ENCODE measurements around the gene C14orf39.

GRCh38 chr14:60490270-60490669 is 4.4 kb upstream of the C14orf39 start:
- TF ChIP-seq POLR2AphosphoS5 (IDR thresholded peaks at IDR 0.05; ENCODE audit: low read depth): no peak
- TF ChIP-seq EZH2 (IDR thresholded peaks at IDR 0.05; ENCODE audit: low read depth, unreplicated experiment): no peak
- TF ChIP-seq CTCF (conservative IDR thresholded peaks at IDR 0.05; ENCODE audit: low read depth in 2 of 2): no peak
- no peak for TF ChIP-seq NANOG (IDR thresholded peaks at IDR 0.05; ENCODE audit: borderline replicate concordance)
- TF ChIP-seq REST (IDR thresholded peaks at IDR 0.05; ENCODE audit: unreplicated experiment): no peak
- no peak for TF ChIP-seq EZH2phosphoT487 (IDR thresholded peaks at IDR 0.05; ENCODE audit: unreplicated experiment)
- no peak for TF ChIP-seq CREB1 (CRISPR knock-in tag; IDR thresholded peaks at IDR 0.05; ENCODE audit: low read depth)
- TF ChIP-seq STAT1 (IDR thresholded peaks at IDR 0.05; ENCODE audit: unreplicated experiment): no peak
- no peak for TF ChIP-seq ZNF331 (CRISPR knock-in tag; IDR thresholded peaks at IDR 0.05; ENCODE audit: low read depth)
- TF ChIP-seq JUNB (IDR thresholded peaks at IDR 0.05; ENCODE audit: unreplicated experiment): no peak
- TF ChIP-seq ETS1 (IDR thresholded peaks at IDR 0.05): no peak
- no peak for TF ChIP-seq ZNF462 (CRISPR knock-in tag; IDR thresholded peaks at IDR 0.05)
- no peak for TF ChIP-seq ZNF114 (CRISPR knock-in tag; IDR thresholded peaks at IDR 0.05)

Measured in GM23338 (cell line).